GM12872 (cell line): ENCODE results near the gene ALG3.

ENCODE experiments used
- CTCF ChIP-seq: IDR thresholded peaks from 3 replicates; pipeline ENCODE4 v1.5.1; 2011; ENCODE audit warnings: low read depth, mild to moderate bottlenecking, low read length, moderate library complexity; ENCODE audit not compliant: insufficient read depth

ALG3 gene

DNA sequence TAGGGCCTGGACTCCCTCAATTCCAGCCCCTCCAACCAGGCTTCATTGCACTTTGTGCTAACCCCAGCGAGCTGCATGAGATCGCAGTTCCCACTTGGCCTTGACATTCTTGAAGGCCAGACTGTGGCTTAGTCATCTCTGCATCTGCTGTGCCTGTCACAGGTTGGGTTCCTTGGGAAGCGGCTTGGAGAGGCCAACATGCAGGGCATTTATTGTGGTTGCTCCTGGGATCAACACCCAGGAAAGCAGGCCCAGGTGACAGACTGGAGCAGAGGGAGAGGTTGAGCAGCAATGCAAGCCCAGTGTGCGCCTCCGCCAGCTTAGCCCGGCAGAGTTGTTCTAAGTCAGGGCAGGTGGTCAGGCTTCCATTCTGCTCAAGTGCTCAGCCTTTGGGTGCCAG lies 52.2 kb downstream of the ALG3 start:
- no peak for TF ChIP-seq CTCF

DNA sequence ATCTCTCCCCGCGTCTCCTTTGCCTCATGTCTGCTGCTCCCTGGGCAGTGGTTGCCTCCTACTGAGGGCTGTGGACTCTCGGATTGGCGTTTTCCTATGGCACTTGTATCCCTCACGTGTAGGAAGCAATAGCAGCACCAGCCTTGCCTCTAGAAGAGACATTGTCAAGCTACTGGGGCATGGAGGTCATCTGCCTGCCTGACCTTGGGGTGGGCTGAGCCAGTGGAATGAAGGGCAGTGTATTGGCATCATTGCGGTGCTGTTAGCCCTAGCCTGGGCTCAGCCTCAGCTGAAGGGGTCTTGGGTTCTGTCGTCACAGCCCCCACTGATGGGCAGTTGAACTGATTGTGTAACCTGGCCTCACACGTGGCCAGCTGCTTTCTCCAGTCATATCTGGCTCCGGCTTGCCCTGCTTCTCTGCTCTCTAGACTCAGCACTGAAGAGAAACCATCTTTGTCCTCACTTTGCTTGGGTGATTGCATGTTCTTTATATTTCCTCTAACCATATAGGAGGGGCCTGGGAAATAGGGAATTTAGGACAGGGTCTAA lies 54.7 kb downstream of the ALG3 start:
- no peak for TF ChIP-seq CTCF

DNA sequence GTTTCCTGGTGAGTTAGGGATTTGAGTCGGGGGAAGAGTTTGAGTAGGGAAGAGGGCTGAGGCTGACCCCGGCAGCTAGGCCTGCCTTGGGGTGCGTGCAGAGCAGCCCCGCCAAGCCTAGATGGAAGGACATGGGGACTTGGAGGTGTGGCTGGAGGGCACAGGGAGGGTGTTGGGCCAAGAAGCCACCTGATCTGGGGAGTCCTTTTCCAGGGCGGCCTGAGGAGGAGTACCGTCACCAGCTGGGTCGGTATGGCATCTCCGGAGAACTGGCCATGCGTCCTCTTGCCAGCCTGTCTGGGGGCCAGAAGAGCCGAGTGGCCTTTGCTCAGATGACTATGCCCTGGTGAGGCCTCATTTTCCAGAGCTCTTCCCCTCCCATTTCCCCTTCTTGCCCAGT lies 55.9 kb downstream of the ALG3 start:
- TF ChIP-seq CTCF: no peak
